ENCODE results near the gene ASIC1. TPM values are rescaled to one million over a fixed set of nuclear protein-coding genes. Genes with fewer than 3 reads are reported as not detected.

Gene ASIC1
- polyA plus RNA-seq, 1 donor = 9.1 TPM

DNA sequence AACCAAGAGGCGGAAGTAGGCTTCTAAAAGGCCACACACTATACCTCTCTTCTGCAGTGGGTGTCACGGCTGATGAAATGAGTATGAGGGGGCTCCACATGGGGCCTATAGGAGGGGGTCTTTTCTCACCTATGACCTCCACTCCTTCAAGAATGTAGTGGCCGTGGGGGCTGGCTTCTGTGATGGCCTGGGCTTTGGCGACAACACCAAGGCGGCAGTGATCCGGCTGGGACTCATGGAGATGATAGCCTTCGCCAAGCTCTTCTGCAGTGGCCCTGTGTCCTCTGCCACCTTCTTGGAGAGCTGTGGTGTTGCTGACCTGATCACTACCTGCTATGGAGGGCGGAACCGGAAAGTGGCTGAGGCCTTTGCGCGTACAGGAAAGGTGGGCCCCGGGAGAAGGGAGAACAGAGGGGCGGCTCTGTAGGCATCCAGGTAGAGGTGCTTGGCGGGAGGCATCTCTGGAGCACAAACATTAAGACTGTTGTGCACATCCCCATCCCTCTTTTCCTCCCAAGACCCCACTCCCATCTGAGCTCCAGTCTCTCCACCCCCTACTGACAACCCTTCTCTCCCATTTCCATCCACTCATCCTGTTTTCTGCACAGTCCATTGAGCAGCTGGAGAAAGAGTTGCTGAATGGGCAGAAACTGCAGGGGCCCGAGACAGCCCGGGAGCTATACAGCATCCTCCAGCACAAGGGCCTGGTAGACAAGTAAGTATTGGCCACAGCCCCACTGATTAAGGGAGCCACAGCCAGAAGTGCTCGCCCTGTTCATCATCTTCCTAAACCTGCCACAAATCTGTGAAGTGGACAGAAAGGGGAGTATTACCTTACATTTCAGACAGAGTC, 50.2 kb downstream of the ASIC1 start:
- DNase-seq (ENCODE audit: low read depth) = no peak

DNA sequence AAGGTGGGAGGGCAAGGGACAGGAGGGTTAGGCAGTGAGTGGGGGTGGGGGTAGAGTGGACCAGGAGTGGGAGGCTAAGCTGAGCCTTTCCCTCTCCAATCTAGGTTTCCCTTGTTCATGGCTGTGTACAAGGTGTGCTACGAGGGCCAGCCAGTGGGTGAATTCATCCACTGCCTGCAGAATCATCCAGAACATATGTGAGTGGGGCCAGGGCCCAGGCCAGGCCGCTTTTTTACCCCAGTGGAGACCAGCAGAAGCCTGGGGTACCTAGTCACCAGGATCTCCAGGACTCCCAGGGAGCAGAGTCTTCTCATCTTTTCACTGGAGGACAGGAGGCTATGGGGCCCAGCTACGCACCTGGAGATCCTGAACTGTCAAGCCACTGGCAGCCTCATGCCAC, 51.9 kb downstream of the ASIC1 start:
- no peak for DNase-seq (ENCODE audit: low read depth)

DNA sequence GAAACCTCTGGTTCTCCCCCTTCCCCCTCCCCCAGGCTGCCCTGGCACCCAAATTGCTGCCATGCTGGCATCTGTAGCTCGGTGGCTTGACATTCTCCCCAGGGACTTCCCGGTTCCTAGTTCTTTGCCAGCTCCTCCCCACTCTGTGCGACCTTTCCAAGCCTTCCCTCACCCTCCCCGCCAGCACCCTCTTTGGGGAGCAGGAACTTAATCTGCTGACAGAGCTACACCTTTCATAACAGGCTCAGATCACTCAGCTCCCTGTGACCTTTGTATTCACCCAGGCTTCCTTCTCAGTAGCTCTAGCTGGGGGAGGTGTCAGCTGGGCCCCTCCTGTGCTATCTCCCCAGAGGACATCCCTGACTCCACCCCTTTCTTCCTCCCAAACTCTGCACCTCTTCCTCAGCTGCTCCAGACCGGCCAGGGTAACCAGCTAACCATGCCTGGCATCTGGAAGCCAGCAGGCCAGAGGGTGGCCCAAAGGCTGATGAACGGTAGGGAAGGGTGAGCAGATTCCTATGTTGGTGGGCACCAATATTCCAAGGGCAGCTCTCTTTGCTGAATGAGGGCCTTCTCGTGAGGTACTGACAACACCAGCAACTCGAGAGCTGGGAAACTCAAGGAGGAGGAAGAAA, 52.8 kb downstream of the ASIC1 start:
- DNase-seq (ENCODE audit: low read depth) = no peak

DNA sequence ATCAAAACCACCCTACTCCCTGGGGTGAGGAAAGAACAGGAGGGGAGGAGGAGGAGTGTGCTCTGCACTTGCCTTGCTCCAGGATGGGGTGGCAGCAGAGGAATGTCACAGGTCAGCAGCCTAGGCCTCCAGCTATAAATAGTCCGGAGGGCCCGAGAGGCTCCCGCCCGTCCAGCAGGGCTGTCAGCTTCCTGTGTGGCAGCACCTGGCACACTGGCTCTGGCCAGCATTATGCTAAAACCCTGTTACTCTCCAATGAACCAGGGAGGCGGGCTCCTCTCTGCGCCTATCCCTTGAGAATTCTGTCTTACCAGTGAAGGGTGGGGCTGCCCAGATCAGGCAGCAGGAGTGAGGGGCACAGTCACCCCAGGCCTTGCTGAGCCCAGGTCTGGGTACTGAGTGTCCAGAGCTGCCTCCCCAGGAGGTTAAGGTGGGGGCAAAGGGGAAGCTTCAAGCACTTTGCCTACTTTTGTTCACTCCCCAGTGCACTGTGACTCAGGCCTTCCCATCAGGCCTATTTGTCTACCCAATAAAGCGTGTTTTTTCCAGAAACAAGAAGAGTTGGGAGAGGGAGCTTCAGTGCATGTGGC, 53.5 kb downstream of the ASIC1 start:
- DNase-seq (ENCODE audit: low read depth) = no peak

DNA sequence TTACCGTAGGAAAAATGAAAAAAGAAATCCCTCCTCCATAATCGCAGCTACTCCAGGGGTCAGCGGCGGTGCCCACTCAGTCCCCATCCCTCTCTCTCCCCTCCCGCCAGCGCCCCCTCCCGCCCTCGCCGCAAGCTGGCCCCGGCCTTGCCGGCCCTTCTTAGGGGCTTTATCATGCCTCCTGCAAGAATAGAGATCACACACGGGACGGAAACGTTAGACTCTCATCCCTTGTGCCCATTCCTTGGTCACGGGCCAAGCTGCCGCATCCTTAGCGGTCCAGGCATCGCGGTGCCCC, 53.9 kb downstream of the ASIC1 start:
- no peak for DNase-seq (ENCODE audit: low read depth)

DNA sequence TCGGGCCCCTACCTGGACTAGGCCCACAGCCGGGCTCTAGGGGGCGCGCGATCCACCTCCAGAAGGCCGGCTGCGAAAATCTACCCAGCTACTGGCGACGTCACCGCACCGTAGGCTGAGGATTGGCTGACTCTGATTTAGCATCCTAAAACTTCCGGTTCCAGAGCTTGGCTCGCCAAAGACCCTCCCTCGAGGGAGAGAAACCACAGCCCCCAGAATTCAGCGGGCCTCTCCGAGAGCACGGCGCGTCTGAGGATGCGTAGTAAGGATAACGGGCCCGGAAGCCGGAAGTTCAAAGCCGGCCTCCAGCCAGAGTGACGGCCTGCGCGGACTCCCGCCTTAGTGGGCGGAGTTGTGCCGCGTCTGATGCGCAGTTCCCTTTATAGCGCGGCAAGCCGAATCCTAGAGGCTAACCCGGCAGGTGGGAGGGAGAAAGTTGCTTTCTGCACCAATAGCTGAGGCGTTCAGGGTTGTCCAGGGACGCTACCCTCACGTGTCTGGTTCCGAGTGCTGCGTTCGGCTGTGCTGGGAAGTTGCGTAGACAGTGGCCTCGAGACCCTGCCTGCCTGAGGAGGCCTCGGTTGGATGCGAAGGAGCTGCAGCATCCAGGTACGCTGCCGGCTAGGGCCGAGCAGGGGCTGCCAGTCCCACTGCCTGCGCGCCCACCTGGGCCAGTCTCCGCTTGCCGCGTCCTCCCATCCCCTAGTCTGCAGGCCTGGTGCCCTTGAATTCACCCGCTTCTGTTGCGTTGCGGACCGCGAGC, 54.5 kb downstream of the ASIC1 start, which contains the start of gene COX14:
Gene COX14 (plus strand): TSS at position 544 of the 763 bp plus-strand sequence. CDS start 7,808 bp downstream, outside the sequence.
- DNase-seq (ENCODE audit: low read depth) = peak; percentile 98

DNA sequence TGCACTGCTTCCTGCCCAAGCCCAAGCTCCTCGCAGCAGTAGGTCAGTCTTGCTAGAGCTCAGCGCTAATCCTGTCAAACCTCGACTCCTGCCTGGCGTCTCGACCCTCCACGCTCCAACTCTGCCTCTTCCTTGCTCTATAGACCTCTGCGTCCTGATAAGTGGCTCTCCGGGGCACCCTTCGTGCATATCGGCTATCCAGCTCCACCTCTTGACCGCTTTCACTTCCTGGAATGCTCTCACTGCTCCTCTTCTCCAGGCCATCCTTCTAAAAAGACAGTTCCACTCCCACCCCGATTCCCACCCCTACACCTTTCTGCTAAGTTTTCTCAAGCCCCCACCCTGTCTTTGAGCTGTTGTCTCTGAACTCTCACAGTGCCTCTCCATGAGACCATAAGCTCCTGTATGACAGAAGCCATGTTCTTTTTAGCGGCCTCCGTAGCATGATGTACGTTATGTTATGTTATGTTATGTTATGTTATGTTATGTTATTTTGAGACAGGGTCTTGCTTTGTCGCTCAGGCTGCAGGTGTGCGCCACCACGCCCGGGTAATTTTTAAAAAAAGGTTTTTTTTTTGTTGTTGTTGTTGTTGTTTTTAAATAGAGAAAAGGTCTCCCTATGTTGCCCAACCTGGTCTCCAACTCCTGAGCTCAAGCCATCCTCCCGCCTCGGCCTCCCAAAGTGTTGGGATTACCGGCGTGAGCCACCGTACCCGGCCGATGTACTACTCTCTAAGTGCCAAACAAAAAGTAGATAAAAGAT, 55.2 kb downstream of the ASIC1 start:
- DNase-seq (ENCODE audit: low read depth) = no peak

DNA sequence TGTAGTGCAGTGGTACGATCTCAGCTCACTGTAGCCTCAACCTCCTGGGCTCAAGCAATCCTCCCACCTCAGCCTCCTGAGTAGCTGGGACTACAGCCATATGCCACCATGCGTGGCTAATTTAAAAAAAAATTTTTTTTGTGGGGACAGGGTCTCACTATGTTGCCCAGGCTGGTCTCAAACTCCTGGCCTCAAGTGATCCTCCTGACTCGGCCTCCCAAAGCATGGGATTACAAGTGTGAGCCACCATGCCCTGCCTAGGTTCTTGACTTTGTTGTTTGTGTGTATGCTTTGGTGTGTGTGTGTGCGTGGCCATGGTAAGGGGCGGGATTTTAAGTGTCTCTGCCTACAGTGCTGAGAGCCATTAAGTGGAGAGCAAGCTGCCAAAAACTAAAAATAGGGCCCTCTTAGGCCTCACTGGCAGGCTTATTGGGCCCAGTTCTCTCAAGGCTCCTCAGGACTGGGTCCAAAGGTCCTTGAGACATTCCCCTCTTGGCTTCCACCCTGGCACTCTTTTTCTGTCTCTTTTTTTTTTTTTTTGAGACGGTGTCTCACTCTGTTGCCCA, 59.7 kb downstream of the ASIC1 start:
- DNase-seq (ENCODE audit: low read depth) = no peak

DNA sequence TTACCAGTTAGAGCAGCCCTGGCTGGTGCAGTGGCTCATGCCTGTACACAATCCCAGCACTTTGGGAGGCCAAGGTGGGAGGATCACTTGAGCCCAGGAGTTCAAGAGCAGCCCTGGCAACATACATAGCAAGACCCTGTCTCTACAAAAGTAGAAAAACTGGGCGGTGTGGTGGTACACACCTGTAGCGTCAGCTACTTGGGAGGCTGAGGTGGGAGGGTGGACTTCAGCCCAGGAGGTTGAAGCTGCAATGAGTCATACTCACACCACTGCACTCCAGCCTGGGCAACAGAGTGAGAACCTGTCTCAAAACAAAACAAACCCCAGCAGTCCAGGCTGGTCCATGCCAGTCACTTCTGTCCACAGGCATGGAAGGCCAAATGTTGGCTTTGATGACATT, 62.0 kb downstream of the ASIC1 start:
- DNase-seq (ENCODE audit: low read depth) = no peak

DNA sequence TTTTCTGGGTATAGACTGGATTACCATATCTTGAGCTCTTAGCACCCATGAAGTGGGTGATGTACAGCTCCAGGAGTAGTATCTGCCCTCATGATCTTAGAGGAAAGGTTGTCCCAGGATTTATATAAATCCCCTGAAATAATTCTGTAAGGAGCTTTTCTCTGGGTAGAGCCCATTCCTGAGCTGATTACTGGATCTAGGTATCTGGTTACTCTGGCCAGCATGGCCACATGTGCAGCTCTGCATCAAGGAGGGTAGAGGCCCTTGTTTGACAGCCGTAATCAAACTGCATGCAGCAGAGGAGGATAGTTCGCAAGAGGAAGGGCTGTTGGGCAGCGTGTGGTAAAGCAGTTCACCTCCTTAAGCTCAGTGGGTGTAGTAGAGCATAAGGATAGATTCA, 63.1 kb downstream of the ASIC1 start:
- no peak for DNase-seq (ENCODE audit: low read depth)

DNA sequence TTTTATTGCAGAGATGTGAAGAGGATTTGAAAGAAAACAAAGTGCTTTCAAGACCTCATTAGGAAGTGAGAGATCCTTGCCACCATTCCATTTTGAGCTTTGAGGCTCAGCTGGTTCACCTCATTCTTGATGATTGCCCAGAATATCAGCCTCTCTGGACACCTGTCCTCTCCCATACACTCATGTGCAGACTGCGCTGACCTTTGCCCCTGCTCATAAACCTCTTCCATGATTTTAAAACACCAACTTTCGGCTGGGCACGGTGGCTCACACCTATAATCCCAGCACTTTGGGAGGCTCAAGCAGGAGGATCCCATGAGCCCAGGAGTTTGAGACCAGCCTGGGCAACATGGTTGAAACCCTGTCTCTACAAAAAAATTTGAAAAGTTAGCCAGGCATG, 63.6 kb downstream of the ASIC1 start:
- DNase-seq (ENCODE audit: low read depth) = no peak

DNA sequence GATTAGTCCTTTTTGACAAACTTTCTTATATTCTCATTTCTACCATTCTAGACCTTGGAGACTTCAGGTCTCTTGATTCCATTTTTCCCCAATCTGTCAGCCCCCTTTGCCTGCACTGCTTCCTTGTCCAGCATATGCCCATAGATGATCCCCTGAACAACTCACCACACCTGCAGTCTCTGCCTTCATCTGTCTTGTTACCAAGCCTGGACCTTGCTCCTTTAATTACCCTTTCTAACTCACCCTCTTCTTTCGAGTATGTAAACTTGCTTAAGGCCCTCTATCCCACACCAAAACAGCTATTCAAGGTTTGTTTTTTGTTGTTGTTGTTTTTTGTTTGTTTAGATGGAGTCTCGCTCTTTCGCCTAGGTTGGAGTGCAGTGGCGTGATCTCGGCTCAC, 64.2 kb downstream of the ASIC1 start:
- no peak for DNase-seq (ENCODE audit: low read depth)

DNA sequence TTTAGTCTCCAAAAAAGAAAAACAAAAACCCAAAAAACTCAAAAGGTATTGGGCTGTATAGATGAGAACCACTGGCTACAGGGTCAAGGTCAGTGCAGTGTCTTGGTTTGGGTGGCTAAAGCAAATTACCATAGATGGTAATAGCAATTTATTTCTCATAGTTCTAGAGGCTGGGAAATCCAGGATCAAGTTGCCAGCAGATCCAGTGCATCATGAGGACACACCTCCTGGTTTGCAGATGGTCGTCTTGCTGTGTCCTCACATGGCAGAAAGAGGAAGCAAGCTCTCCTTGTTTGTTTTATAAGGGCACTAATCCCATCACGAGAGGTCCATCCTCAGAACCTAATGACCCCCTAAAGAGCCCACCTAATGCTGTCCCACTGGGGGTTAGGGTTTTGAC, 65.8 kb downstream of the ASIC1 start:
- no peak for DNase-seq (ENCODE audit: low read depth)

DNA sequence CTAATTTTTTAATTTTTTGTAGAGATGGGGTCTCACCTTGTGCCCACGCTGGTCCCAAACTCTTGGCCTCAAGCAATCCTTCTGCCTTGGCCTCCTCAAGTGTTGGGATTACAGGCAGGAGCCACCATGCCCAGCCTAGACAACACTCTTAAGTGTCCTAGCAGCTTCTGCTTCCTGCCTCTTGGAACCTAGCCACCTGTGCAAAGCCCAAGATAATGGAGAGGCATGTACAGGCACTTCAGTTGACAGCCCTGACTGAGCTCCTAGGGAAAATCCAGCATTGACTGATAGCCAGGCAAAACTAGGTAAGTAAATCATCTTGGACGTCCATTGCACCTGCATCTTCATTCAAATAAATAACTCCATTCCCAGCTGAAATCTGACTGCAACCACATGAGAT, 70.2 kb downstream of the ASIC1 start:
- DNase-seq (ENCODE audit: low read depth) = no peak

DNA sequence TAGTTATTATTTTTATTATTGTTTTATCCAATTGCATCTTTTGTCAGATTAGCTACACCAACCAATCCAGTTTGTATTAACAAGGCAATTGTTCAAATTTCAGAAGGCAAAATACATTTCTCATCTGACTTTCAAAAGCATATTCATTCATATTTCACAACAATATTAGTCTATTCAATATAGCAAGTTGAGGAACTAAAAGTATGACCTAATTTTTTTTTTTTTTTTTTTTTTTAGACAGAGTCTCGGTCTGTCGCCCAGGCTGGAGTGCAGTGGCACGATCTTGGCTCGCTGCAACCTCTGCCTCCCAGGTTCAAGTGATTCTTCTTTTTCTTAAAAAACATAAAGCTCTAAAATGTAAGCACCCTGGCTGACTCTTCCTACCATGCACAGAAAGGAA, 71.9 kb downstream of the ASIC1 start:
- DNase-seq (ENCODE audit: low read depth) = no peak

DNA sequence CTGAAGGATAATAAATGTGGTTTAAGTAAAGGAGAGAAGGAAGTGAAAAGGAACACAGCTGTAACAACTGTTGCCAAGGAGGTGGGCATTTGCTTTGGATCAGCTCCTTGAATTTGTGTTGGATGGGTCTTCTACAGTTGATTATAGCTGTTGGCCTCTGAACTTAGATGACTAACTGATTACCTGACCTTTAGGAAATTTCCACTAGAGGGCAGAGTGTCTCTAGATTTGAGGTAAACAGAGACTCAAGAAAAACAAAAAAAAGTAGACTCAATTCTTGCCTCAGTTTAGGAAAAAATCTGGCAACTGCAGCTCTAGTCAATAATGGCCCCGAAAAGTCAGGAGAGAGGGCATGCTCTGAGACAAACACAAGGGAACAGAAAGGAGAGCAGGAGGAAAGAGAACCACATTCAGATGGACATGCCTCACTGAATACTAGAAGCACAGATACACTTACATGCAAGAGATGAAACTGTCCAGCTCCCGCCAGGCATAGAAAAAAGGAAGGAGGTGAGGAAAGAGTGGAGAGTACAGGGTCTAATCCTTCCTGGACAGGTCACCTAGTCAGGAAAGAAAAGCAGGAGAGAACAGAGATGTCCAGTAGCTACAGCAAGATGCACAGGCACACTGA, 75.2 kb downstream of the ASIC1 start:
- DNase-seq (ENCODE audit: low read depth) = no peak

Measured in forelimb muscle (tissue), 1 donor.